Stimulated activated CD4-positive, alpha-beta T cell treated with anti-CD3 and anti-CD28 coated beads, Interleukin-4, amount 100 ng/mL, for 48 hours (primary cell): ENCODE measurements around the gene ECPAS.
"Not testable (repeated sequence)": the region's sequence is repeated elsewhere in the genome, so short reads cannot be mapped to it uniquely, and the experiment has no call there.

Experiments
- DNase-seq, 2 donors: peaks; one replicate each; pipeline ENCODE4 v3.0.0-alpha.2; 2020; ENCODE audit warnings: low read depth in 2 of 2

ECPAS gene

DNA sequence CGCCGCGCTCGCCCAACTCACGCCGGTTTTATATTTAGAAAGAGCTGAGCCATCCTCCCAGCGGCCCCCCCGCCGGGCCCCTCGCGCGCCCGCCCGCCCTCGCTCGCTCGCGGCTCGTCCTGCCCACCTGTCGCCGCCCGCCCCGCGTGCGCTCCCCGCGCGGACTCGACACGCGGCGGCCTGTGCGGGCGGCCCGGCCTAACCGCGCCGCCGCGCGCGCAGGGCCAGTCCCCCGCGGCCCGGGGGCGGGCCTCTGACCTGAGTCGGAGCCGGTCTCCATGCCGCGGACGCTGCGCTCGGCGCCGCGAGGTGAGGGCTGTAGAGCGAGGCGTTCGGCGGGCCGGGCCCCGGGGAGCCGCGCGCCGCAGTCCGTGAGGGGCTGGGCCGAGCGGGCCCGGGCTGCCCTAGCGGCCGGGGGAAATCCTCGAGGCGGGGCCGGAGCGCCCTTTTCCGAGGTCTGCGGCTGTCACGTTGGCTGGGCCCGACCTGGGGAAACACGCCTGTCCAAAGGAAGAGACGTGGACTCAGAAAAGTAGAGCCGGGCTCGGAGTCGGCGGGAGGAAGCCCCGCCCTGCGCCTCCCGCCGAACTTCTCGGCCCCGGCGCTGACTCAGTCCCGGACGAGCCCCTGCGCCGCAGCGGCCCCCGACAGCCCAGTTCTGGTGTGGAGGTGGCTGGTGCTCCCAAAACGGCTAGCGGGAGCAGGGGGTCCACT is at the start of gene ECPAS:
ECPAS (minus strand) TSS at position 526 of the 714 bp plus-strand sequence. CDS start 11,465 bp downstream, outside the sequence.
- peak; percentile 58 to 66 for DNase-seq

DNA sequence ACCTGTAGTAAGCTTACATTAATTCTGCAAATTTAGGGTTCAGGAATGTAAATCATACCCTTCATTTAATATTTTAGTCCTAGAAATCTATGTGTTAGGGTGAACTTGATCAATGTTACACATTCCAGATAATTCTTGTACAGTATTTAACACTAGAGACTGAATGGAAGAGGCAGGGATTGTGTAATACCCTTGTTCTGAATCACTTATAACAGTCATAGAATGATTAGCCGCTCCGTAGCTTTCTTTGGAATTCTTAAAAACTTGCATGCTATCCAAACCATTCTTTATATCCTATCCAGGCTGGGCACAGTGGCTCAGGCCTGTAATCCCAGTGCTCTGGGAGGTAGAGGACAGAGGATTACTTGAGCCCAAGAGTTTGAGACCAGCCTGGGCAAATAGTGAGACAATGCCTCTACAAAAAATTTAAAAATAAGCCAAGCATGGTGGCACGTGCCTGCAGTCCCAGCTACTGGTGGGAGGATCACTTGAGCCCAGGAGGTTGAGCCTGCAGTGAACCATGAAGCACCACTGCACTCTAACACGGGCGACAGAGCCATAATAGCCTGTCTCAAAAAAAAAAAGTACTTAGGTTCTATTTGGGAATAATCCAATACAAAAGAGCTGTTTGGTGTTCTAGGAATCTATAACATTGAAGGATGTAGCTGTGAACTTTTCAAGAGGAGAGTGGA is 49.1 kb upstream of the ECPAS start:
- DNase-seq: no peak

GRCh38 chr9:111531716-111532115 is 47.5 kb upstream of the ECPAS start:
- DNase-seq: no peak

DNA sequence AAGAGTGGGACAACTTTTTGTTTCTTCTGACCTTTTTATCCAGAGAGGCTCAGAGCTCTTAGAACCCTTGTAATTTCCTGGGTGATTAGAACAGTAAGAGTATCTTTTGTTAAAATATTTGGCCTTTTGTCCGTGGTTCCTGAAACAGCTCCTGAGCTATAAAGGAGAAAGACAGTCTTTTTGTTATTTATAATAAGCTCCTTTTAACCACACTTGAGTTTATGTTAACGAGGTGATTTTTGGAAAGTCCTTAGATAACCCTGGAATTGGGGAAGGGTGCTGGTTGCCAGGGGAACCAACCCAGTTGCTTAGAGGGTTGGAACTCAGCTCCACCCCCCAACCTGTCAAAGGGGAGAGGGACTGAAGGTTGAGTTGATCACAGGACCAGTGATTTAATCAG is 45.6 kb upstream of the ECPAS start:
- no peak for DNase-seq

- DNase-seq: no peak
These were observed 43.2 kb upstream of the ECPAS start for GRCh38 chr9:111527347-111527746.

- peak; percentile 57 for DNase-seq
These were observed 41.1 kb upstream of the ECPAS start, which contains the start of gene ZNF483 for GRCh38 chr9:111525056-111525977. TSS of gene ZNF483 (plus strand) at chr9:111525179. CDS start at chr9:111527396, 2,217 bp downstream.

DNA sequence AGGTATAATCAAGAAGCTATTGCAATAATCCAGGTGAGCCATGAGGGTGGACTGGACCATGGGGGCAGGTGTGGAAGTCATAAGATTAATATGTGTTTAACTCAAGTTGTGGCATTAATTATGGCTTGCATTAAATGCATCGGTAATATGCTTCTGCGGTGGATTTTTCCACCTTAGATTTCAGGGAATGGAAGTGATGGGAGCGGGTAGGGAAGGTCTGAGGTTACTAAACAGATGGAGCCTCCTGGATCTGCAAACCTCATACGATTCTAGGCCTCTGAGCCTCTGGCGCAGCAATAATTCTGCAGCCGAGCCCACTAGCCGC is 40.5 kb upstream of the ECPAS start:
- no peak for DNase-seq

DNA sequence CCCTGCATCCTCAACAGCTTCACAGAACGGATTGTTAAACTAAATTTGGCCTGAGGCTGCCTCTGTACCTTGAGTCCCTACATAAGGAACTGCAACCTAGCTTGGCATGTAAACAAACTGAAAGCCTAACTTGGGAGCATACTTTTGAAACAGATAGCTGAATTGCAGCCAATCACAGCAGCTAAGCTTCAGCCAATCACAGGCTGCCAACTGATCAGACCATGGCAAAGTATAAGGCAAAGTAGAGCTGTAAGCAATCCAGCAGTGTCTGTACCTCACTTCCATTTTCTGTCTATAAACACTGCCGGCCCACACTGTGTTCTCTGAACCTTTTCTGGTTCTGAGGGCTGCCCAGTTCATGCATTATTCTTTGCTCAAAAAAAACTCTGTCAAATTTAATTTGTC is 31.9 kb upstream of the ECPAS start:
- no peak for DNase-seq

- no peak for DNase-seq
These were observed 30.8 kb upstream of the ECPAS start for GRCh38 chr9:111514967-111515366.

- not testable (repeated sequence) for DNase-seq
These were observed 27.4 kb upstream of the ECPAS start for GRCh38 chr9:111511581-111511980.

DNA sequence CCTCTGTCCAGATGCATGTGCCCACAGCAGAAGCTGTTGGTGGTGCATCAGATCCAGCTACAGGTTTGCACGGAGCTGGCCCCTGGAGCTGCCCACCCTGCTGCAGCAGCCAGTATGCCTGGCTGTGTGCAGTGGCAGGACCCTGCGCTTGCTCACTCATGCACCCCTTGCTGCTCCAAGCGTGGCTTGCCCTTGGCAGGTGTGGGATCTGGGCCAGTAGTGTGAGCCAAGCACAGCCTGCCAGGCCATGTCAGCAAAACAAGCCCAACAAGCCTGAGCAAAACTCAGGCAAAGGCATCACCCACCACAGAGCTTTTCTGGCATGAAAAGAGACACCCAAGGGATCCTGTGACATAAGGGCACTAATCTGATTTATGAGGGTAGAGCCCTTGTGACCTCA is 18.3 kb upstream of the ECPAS start:
- DNase-seq: no peak

DNA sequence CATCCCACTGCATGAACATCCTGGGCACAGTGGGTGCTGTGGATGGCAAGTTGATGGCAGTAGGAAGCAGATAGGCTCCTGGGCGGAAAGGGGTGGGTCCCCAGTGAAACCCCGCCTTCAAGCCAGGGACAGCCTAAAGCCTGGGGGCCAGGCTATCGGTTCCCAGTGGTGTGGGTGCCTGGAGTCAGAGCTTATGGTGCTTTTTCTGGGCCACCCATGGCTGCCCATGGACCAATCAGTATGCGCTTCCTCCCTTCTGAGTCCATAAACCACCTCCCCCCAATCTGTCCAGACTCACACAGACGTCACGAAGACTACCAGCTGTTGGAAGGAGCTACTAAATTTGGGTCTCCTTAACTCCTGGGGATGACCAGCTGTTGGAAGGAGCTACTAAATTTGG is 17.5 kb upstream of the ECPAS start:
- no peak for DNase-seq

DNA sequence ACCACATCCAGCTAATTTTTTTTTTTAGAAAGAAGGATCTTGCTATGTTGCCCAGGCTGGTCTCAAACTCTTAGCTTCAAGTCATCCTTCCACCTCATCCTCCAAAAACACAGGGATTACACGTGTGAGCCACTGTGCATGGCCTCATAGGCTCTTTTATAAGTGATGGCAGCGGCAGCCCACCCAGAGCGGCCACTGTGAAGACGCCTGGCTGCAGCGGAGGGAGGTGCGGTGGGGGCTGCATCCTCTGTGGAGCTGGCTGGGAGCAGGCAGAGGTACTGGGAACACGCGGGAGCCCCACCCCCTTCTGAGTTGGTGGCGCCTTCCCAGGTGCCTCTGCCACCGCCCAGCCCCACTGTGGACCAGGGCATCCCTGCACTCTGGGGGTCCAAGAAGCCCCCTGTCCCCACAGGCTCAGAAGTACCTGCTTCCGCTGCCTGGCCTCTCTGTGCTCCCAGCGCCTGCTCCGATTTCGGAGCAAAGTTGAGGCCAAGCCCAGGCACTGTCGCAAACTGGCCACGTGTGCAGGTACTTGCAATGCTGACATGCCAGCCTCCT is 16.9 kb upstream of the ECPAS start:
- no peak for DNase-seq

GRCh38 chr9:111497196-111497595 is 13.0 kb upstream of the ECPAS start:
- not testable (repeated sequence) for DNase-seq

DNA sequence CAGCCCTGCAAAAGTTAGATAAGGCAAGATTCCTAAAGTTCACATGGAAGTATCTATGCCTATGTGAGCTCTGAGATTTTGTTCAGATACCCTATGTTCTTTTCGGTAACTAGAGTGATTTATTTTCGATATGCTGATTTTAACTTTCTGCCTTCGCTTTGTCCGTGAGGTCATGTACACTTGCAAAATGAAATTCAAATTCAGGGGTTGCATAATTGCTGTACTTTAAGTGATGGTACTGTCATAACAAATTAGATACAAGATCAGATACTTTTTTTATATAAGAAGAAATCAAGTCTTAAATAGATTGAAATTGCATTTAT is 350 bp upstream of the ECPAS start:
- no peak for DNase-seq

GRCh38 chr9:111483439-111483857 is 735 bp downstream of the ECPAS start:
- peak; percentile 36 to 39 for DNase-seq

DNA sequence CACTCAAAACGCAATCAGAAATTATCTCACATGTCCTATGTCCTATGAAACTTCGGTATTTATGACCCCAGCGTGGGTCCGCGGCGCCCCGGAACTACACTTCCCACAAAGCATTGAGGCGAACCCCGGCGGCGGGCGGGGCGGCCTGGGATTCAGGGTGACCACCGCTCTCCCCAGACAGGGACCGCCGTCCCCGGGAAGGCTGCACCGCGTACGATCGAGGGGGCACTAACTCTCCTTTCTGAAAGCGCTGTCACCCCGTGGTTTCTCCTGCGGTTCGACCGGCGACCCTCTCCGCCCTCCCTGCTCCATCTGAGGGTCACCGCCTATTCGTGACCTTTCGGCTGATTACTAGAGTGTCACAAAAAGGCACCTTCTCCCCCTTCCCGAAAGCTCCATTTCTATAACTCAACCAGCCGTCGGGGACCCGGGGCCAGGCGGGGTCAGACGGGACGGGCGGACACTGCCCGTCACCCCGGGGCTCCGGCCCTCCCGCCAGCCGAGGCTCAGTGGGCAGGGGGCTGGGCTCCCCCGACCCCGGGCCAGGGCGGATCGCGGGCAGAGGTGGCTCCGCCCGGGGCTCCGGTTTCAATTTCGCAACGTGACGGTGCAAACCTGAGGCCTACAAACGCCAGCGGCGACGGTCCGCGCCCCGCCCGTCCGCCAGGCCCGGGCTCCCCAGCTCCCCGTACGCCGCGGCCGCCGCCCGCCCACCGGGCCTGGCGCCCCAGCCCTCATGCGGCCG is 1.3 kb downstream of the ECPAS start:
- DNase-seq: peak; percentile 56 to 60

DNA sequence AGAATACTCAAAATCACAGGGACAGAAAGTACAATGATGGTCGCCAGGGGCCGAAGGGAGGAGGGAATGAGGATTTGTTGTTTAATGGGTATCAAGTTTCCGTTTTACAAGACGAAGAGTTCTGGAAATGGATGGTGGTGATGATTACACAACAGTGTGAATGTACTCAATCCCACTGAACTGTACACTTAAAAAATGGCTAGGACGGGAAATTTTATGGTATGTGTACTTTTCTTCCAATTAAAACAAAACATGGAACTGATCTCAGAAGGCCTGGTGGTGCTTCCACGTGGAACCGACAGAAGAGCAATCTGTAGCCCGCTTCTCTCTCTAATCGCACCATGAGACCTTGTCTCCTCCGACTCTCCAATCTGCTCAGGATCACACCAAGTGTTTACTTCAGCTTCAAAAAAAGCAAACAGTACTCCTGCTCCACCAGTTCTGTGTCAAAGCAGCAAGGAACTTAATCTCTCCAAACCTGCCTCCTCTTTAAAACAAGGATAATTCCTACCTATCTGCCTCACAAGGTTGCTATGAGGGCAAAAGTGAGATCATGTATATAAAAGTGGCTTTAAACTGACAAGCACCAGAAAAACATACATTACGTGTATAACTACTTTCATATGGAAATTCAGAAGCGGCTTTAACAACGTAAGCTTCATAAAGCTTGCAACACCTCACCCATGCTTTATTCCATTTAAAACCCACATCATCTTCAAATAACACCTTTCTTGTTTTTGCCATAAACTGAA is 2.1 kb downstream of the ECPAS start:
- DNase-seq: no peak

GRCh38 chr9:111477677-111478076 is 6.5 kb downstream of the ECPAS start:
- no peak for DNase-seq

GRCh38 chr9:111475195-111475594 is 9.0 kb downstream of the ECPAS start:
- no peak for DNase-seq

GRCh38 chr9:111474385-111474784 is 9.8 kb downstream of the ECPAS start:
- no peak for DNase-seq
